IPS-NIHi7 (cell line): ENCODE results near the gene SMG6.
A peak's percentile ranks its signal among the peaks of the same experiment; 100 is the strongest.

Source experiments
- DNase-seq: peaks from one replicate; pipeline ENCODE4 v3.0.0; 2012; ENCODE audit warnings: mixed read lengths; ENCODE audit errors: extremely low spot score

Gene SMG6

DNA sequence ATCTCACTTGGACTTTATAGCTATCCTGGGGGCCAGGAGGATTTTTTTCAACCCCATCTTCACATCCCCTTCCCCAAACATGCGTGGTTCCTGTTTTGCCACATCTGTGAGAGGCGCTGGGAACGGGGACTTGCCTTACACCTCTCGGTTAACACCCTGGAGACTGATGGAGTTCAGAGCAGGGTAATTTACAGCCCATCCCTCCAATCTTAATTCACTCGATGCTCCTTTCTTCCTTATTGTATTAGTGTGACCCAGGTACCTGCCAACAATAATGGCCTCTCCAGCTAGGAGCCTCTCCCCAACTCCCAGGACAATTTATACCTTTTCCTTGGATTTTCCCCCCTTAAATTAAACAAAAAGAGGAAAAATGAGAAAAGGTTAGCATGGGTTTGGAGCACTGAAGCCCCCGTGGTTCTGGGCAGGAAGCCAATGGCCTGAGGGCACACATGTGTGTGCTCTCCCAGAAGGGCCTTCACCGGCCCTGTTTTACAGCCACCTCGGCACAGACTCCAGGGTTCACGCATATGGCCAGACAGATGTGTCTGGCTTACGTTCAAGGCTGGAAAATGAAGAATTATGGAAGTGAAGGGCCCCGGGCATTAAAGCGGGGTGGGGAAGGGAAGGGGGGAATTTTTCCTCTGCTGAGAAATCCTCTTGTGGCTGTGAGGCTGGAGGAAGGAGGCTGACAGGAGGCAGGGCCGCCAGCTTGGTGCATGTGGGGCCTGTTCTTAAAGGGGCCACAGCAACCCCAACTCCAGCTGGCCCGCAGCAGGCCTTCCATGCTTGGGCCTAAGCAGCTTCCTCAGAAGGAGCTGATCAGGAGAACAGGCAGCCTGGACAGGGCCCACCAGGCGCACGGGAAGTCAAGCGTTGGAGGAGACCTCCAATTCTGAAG lies 227.2 kb downstream of the SMG6 start:
- DNase-seq, result no peak

- no peak for DNase-seq
Measured at GRCh38 chr17:2075336-2076086, 228.1 kb downstream of the SMG6 start.

- DNase-seq, result no peak
Measured at GRCh38 chr17:2074919-2075318, 228.7 kb downstream of the SMG6 start.

- DNase-seq, result no peak
Measured at GRCh38 chr17:2071455-2072281, 231.9 kb downstream of the SMG6 start.

DNA sequence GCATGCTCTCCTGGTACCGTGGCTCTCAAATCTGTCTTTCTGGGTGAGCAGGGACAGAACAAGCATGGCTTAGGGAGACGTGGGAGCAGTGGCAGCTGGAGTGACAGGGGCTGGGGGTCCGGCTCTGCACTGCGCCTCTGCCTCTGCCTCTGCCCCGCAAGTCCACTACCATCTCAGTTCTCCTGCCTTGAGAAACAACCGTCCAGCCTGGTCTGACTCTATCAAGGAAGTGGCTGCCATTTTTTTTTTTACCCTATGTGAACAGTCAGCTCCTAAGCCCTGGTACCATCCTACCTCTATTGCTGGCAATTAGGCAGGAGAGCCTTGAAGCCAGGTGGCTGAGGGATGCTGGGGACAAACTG lies 232.6 kb downstream of the SMG6 start:
- DNase-seq, result no peak

- peak; percentile 51 for DNase-seq
Measured at GRCh38 chr17:2070241-2071023, 233.2 kb downstream of the SMG6 start.

DNA sequence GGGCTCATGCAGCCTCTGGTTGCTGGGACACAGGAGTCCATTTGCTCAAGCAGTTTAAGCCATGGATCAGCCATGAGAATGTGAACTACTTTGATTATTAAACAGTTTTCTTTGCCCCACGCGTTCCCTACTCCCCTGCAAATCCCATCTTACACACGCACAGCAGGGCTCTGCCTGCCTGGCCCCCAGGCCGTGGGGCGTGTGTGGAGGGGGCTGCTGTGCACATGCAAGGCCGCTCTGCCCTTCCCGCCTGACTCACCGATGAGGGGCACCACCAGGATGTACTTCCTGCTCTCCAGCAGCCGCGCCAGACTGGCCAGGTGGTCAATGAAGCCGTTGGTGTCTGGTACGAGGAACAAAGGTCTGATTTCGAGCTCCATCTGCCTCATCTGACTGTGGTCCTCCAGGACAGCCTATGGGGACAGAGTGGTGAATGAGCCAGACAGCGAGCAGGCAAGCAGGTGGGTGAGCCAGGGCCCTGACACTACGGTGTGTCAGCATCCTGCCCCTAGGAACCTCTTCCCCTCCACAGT lies 235.0 kb downstream of the SMG6 start:
- no peak for DNase-seq

DNA sequence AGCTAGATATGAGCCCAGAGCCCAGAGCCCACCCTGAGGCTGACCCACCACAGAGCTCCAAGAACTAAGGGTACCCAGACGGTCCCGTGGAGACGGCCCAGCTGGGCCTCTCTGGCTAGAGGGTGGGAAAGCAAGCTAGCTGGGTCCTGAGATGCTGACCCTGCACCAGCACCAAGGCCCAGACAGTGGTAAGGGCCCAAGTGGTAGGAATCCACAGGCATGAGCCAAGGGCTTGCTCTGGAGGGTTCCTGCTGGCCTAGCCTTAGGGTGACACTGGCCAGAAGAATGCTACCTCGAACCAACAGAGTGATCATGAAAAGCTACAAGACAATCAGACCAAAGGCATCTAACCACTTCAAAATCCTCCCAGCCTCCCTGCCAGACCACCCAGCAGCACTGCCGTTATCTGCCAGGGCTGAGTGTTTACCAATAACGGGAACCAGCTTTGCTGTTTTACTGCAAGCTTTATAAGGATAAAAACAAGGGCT lies 235.5 kb downstream of the SMG6 start:
- DNase-seq, result no peak

DNA sequence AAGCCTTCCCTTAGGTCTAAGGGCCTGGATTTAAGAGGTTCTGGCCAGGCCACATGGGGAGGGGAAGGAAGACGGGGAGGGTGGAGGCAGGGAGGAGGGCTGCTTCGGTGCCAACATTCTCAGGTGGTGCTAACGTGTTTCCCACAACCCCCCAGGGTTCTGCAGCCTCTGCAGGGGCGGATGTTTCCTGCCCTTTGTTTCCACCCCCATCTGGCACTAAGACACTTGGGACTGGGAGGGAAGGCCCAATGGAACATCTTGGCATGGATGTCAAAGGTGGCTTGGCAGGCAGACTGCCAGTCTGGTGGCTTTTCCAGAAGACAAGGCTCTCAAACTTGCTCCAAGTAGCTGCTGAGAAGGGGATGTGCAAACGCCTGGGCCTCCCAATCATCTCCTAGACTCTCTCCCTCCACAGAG lies 236.0 kb downstream of the SMG6 start:
- no peak for DNase-seq

DNA sequence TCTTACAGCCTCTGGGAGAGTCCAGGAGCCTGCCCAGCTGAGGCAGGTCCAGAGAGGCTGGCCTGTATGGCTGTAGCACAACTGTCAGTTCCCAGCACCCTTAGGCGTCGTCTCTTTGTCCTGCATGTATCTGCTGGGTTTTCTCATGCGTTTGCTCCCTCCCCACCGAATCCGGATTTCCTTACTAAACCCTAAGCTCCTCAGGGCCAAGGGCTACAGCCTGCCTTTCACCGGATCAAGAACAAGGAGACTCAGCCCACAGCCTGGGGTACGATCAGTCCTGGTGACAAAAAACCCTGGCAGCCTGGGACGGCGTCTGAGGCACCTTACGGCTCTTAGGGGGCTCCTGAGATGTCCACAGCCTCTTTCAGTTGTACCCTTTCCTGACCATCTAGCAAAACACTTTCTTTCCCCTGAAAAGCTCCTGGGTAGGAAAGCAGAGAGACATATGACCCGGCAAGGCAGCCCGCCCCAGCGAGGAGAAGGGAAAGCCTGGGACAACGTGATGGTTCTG lies 236.5 kb downstream of the SMG6 start:
- DNase-seq, result no peak

GRCh38 chr17:2065949-2066400 lies 237.6 kb downstream of the SMG6 start:
- no peak for DNase-seq

DNA sequence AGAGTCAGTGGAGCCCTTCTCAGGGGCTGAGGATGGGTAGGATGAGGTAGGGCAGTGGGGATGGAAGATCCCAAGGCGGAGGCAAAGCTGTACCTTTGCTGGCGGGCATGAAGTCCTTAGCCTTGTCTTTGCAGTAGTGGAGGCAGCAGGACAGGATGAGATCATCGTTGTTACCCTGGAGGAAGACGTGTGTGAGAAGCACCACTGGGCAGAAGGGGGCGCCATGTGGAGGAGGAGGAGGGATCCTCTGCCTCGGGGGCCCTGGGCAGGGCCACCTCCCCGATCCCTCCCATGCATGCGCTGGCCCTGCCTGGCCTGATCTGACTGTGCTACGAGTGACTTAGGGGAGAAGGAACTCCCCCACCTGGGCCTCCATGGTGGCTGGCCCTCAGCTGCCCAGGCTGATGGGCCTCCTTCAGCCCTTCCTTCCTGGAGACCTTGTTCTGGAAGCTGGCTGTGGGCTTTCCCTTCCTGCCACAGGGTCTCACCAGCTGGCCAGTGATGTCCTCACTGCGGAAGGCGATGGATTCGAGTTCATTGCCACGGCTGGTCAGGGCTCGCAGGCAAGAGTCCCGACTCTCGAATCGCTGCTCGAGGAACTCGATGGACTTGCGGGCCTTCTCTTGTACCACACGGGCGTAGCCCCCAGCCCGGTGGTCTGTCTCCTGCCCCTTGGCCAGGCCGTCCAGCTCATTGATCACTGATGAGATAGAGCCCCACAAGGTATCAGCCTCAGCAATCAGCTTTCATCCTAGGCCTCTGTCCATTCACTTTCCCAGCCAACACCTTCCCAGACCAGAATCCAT lies 238.4 kb downstream of the SMG6 start:
- DNase-seq, result peak; percentile 81

- no peak for DNase-seq
Measured at GRCh38 chr17:2064520-2064971, 239.0 kb downstream of the SMG6 start.

GRCh38 chr17:2064147-2064489 lies 239.5 kb downstream of the SMG6 start:
- DNase-seq, result no peak

GRCh38 chr17:2063261-2064146 lies 240.1 kb downstream of the SMG6 start:
- DNase-seq, result no peak

DNA sequence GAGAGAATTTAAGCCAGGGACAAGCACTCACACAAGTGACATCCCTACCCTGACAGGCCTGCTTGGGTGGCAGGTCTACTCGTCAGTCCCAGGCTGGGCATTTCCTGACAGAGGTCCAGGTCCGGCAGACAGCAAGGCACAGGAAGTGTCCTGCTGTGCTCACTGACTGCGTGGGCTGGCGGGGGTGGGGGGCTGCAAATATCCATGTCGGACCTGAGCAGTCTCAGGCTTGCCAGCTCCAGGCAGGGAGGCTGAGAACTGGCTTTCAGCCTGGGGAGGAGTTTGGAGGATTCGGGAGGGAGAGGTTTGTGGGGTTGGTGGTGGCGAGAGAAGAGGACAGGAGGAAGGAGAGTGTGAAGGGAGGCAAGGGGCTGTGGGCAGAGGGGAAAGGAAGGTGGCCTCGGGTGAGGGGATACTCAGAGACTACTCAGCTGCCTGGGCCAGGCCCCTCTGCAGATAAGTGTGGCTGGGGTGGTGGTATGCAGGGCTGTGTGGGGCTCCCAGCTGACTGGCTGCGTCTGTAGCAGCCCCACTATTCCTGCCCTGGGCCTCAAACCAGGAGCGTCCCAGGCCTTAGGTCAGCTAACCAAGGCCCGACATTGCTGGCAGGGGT lies 240.9 kb downstream of the SMG6 start:
- DNase-seq, result no peak

DNA sequence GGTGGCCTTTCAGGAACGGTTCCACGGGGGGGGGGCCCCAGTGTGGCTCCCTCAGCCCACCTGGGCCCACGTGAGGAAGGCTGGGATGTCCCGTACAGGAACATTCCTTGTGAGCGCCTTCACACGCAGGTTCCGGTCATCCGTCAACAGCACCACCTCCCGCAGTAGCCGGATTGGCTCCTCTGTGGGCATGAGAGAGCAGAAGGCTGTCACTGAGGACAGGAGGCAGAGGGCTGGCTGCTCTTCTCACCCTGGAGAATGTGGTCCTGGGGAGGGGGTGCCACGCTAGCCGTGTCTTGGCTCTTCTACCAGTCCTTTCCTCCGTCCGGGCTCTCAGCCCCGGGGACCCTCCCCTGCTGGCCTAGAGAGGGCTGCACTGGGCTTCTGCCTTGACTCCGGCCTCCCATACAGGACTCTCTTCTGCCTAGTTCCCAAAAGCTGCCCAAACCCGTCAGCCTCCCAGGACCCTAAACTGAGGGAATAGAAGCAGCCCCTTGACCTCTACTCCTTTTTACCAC lies 242.1 kb downstream of the SMG6 start:
- no peak for DNase-seq
